ENCODE data around the gene CELA1. TPM values are rescaled to one million over a fixed set of nuclear protein-coding genes. Genes with fewer than 3 reads are reported as not detected.

Gene CELA1
- total and polyA plus RNA-seq, 10 of the 15 experiments (the other 5 are each of a cell fraction or from before 2014, with no cell fraction given), result not detected

- TF ChIP-seq, protein P1, sequence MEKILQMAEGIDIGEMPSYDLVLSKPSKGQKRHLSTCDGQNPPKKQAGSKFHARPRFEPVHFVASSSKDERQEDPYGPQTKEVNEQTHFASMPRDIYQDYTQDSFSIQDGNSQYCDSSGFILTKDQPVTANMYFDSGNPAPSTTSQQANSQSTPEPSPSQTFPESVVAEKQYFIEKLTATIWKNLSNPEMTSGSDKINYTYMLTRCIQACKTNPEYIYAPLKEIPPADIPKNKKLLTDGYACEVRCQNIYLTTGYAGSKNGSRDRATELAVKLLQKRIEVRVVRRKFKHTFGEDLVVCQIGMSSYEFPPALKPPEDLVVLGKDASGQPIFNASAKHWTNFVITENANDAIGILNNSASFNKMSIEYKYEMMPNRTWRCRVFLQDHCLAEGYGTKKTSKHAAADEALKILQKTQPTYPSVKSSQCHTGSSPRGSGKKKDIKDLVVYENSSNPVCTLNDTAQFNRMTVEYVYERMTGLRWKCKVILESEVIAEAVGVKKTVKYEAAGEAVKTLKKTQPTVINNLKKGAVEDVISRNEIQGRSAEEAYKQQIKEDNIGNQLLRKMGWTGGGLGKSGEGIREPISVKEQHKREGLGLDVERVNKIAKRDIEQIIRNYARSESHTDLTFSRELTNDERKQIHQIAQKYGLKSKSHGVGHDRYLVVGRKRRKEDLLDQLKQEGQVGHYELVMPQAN (conservative IDR thresholded peaks at IDR 0.05), result no peak
- TF ChIP-seq RELB (IDR thresholded peaks at IDR 0.05; ENCODE audit: low read depth) (no peak), REST (IDR thresholded peaks at IDR 0.05; ENCODE audit: low read depth, low read length) (no peak), SMARCA5 (IDR thresholded peaks at IDR 0.05) (no peak), HSF1 (IDR thresholded peaks at IDR 0.05; ENCODE audit: low read depth, low read length) (no peak), SKIL (IDR thresholded peaks at IDR 0.05; ENCODE audit: low read depth, poor library complexity, severe bottlenecking) (no peak)
These were observed 16.4 kb upstream of the CELA1 start (continued) for GRCh38 chr12:51362747-51363342.
